HEK293 (cell line): ENCODE measurements around the gene OTUB1.

Source experiments
- CTCF ChIA-PET: fragments of 350-600 bp; formaldehyde crosslinking; extraction: SDS; loops from one replicate; lab custom pipeline; 2021; ENCODE audit warnings: antibody characterized with exemption; lab: Yijun Ruan, JAX
- POLR2A ChIA-PET: fragments of 300-600 bp; formaldehyde crosslinking; extraction: SDS; loops from one replicate; lab custom pipeline; 2020; ENCODE audit warnings: antibody characterized with exemption, inconsistent platforms; lab: Yijun Ruan, JAX
- H3K27ac ChIP-seq: fragments of 200-500 bp; sonication (Bioruptor generic); 2 replicates; pipeline ENCODE4 v1.5.1; 2014; ENCODE audit warnings: low read depth, low read length, control low read depth, inconsistent platforms; ENCODE audit errors: extremely low read depth
- H3K36me3 ChIP-seq, 2 experiments: fragments of 200-500 bp in 1 of 2; sonication (Bioruptor generic) in 1 of 2; 1 replicate in 1 of 2; 2 replicates in 1 of 2; pipeline ENCODE4 v1.5.1; 2014 to 2017; ENCODE audit warnings: inconsistent platforms in 2 of 2, low read length in 2 of 2; ENCODE audit not compliant: control insufficient read depth in 2 of 2, insufficient read depth in 1 of 2
- H3K4me1 ChIP-seq: fragments of 200-500 bp; sonication (Bioruptor generic); 2 replicates; pipeline ENCODE4 v1.5.1; 2014; ENCODE audit warnings: mild to moderate bottlenecking, low read length, inconsistent platforms; ENCODE audit not compliant: control insufficient read depth, insufficient read depth
- H3K4me3 ChIP-seq: 2 replicates; pipeline ENCODE4 v1.5.1; 2011; ENCODE audit warnings: low read depth, mild to moderate bottlenecking, control low read depth, low read length, moderate library complexity
- H3K9me3 ChIP-seq: fragments of 200-500 bp; sonication (Bioruptor generic); 2 replicates; pipeline ENCODE4 v1.5.1; 2014; ENCODE audit warnings: low read depth, low read length, inconsistent platforms; ENCODE audit not compliant: control insufficient read depth, insufficient read depth
- GLIS1 ChIP-seq: fragments of 450-650 bp; formaldehyde crosslinking; IDR thresholded peaks from 2 replicates; pipeline ENCODE4 v1.5.1; 2016; ENCODE audit warnings: missing biosample characterization, missing genetic modification characterization
- HOXD13 ChIP-seq: sonication (generic); formaldehyde crosslinking; IDR thresholded peaks from 2 replicates; pipeline ENCODE4 v1.8.0; 2022; ENCODE audit warnings: missing genetic modification reagents, borderline replicate concordance
- KLF8 ChIP-seq: fragments of 450-650 bp; formaldehyde crosslinking; IDR thresholded peaks from 2 replicates; pipeline ENCODE4 v1.5.1; 2016; ENCODE audit warnings: missing biosample characterization, missing genetic modification characterization
- PRDM2 ChIP-seq: fragments of 450-650 bp; formaldehyde crosslinking; IDR thresholded peaks from 2 replicates; pipeline ENCODE4 v1.5.1; 2016; ENCODE audit warnings: missing biosample characterization, missing genetic modification characterization, borderline replicate concordance
- ZBTB17 ChIP-seq: fragments of 450-650 bp; formaldehyde crosslinking; IDR thresholded peaks from 2 replicates; pipeline ENCODE4 v1.5.1; 2016; ENCODE audit warnings: missing biosample characterization, missing genetic modification characterization
- ZIC2 ChIP-seq: fragments of 450-650 bp; formaldehyde crosslinking; IDR thresholded peaks from 2 replicates; pipeline ENCODE4 v1.5.1; 2016; ENCODE audit warnings: missing biosample characterization, missing genetic modification characterization
- ZNF140 ChIP-seq: fragments of 450-650 bp; formaldehyde crosslinking; IDR thresholded peaks from 2 replicates; pipeline ENCODE4 v1.5.1; 2016; ENCODE audit warnings: missing biosample characterization, missing genetic modification characterization
- ZNF169 ChIP-seq: fragments of 450-650 bp; formaldehyde crosslinking; IDR thresholded peaks from 2 replicates; pipeline ENCODE4 v1.5.1; 2016; ENCODE audit warnings: missing biosample characterization, missing genetic modification characterization
- ZNF18 ChIP-seq: fragments of 450-650 bp; formaldehyde crosslinking; IDR thresholded peaks from 2 replicates; pipeline ENCODE4 v1.5.1; 2016; ENCODE audit warnings: missing biosample characterization, missing genetic modification characterization
- ZNF398 ChIP-seq: fragments of 450-650 bp; formaldehyde crosslinking; IDR thresholded peaks from 2 replicates; pipeline ENCODE4 v1.5.1; 2017; ENCODE audit warnings: missing biosample characterization, missing genetic modification characterization
- ZNF501 ChIP-seq: fragments of 450-650 bp; formaldehyde crosslinking; IDR thresholded peaks from 2 replicates; pipeline ENCODE4 v1.5.1; 2016; ENCODE audit warnings: missing biosample characterization, missing genetic modification characterization
- ZNF530 ChIP-seq: fragments of 450-650 bp; formaldehyde crosslinking; IDR thresholded peaks from 2 replicates; pipeline ENCODE4 v1.5.1; 2016; ENCODE audit warnings: low read depth, missing biosample characterization, missing genetic modification characterization
- ZNF544 ChIP-seq: fragments of 450-650 bp; formaldehyde crosslinking; IDR thresholded peaks from 2 replicates; pipeline ENCODE4 v1.5.0; 2017; ENCODE audit warnings: missing biosample characterization, missing genetic modification characterization
- ZNF692 ChIP-seq: fragments of 450-650 bp; formaldehyde crosslinking; IDR thresholded peaks from 2 replicates; pipeline ENCODE4 v1.5.1; 2016; ENCODE audit warnings: missing biosample characterization, missing genetic modification characterization
- ZNF792 ChIP-seq: fragments of 450-650 bp; formaldehyde crosslinking; IDR thresholded peaks from 2 replicates; pipeline ENCODE4 v1.5.1; 2016; ENCODE audit warnings: missing biosample characterization, missing genetic modification characterization
- TF ChIP-seq, protein P1 (sequence below): fragments of 450-650 bp; formaldehyde crosslinking; IDR thresholded peaks from 2 replicates; pipeline ENCODE4 v1.5.0; 2017; ENCODE audit warnings: missing biosample characterization, missing genetic modification characterization, borderline replicate concordance
- TF ChIP-seq, protein P2 (sequence below): IDR thresholded peaks from 2 replicates; pipeline ENCODE4 v1.6.1; 2011; ENCODE audit warnings: mild to moderate bottlenecking, low read depth, low read length, borderline replicate concordance

Gene OTUB1

DNA sequence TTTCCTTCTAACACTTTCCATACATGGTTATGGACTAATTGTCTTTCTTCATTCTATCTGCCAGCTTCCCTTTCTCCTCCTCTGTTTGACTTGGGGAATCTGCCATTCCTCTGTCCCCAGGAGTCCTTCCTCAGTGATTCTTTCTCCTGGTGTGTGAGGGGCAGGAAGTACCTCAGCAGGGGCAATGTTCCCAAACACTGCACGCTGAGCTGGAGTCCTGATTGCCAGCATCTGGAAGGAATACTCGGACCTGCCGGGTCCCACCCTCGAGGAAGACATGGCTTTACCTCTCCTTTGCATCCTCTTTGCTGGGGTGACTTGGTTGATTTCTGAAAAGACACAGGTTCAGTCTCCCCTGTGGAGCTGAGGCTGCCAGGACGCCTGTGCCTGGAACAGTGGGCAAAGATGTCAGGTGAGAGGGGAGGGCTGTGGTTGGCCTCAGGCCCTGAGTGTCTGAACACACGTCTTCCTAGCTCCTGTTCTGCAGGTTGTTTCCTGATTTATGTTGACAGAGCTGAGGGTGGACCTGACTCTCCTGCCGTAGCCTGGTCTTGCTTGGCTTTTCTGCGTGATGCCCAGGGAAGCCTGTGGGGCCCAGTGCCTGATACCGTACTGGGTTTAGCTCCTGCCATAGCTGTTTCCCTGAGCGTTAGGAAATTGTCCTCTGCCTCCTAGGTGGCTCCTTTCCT lies 7.5 kb upstream of the OTUB1 start (continued):
- TF ChIP-seq ZIC2 (tag by site-specific recombination) (peak; percentile 82), ZNF140 (tag by site-specific recombination) (no peak), ZNF530 (tag by site-specific recombination) (no peak)

GRCh38 chr11:63979426-63979825 lies 6.8 kb upstream of the OTUB1 start:
- POLR2A ChIA-PET = no interaction called here
- Histone ChIP-seq H3K36me3 (peaks cover 0 to 18% of the 10 kb centered on the region in 2 experiments; a peak in 2 of 3 replicates), H3K4me1 (0 out of 2 replicates have a peak, but pooled peaks cover 2% of the 10 kb centered on the region), H3K9me3 (no peaks in the 10 kb centered on the region)
- TF ChIP-seq, protein P1, sequence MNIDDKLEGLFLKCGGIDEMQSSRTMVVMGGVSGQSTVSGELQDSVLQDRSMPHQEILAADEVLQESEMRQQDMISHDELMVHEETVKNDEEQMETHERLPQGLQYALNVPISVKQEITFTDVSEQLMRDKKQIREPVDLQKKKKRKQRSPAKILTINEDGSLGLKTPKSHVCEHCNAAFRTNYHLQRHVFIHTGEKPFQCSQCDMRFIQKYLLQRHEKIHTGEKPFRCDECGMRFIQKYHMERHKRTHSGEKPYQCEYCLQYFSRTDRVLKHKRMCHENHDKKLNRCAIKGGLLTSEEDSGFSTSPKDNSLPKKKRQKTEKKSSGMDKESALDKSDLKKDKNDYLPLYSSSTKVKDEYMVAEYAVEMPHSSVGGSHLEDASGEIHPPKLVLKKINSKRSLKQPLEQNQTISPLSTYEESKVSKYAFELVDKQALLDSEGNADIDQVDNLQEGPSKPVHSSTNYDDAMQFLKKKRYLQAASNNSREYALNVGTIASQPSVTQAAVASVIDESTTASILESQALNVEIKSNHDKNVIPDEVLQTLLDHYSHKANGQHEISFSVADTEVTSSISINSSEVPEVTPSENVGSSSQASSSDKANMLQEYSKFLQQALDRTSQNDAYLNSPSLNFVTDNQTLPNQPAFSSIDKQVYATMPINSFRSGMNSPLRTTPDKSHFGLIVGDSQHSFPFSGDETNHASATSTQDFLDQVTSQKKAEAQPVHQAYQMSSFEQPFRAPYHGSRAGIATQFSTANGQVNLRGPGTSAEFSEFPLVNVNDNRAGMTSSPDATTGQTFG (tag by site-specific recombination) = no peak
- TF ChIP-seq ZNF692 = no peak
- TF ChIP-seq, protein P2, sequence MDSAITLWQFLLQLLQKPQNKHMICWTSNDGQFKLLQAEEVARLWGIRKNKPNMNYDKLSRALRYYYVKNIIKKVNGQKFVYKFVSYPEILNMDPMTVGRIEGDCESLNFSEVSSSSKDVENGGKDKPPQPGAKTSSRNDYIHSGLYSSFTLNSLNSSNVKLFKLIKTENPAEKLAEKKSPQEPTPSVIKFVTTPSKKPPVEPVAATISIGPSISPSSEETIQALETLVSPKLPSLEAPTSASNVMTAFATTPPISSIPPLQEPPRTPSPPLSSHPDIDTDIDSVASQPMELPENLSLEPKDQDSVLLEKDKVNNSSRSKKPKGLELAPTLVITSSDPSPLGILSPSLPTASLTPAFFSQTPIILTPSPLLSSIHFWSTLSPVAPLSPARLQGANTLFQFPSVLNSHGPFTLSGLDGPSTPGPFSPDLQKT = no peak
- TF ChIP-seq ZNF792 (tag by site-specific recombination) = no peak
- no peak for TF ChIP-seq ZBTB17 (tag by site-specific recombination)
- TF ChIP-seq ZNF398 (tag by site-specific recombination) = no peak
- TF ChIP-seq KLF8 (tag by site-specific recombination) = no peak
- no peak for TF ChIP-seq ZNF169 (tag by site-specific recombination)
- TF ChIP-seq GLIS1 (tag by site-specific recombination) = no peak
- no peak for TF ChIP-seq HOXD13 (CRISPR knock-in tag)
- no peak for TF ChIP-seq ZNF501
- TF ChIP-seq ZNF544 = no peak
- TF ChIP-seq PRDM2 = no peak
- TF ChIP-seq ZNF18 (tag by site-specific recombination) = no peak
- TF ChIP-seq, all 188 proteins: peak for 0
- CTCF ChIA-PET = interaction anchor here (0.9 kb wide), 1 partner anchor 12 kb away, joined by 3 read pairs; no protein-coding TSS in a partner anchor
- no peak overlapping the region for H3K27ac ChIP-seq
- no peak overlapping the region for H3K4me3 ChIP-seq
